ENCODE measurements around the gene BABAM2. TPM values are rescaled to one million over a fixed set of nuclear protein-coding genes. Genes with fewer than 3 reads are reported as not detected.

The BABAM2 gene
- total RNA-seq, 1 experiment from 2014 or later: 46.1 TPM

GRCh38 chr2:28373854-28374253 is 483.3 kb downstream of the BABAM2 start:
- Histone ChIP-seq H2AFZ (no peak overlapping the region), H3K4me2 (no peak overlapping the region)

DNA sequence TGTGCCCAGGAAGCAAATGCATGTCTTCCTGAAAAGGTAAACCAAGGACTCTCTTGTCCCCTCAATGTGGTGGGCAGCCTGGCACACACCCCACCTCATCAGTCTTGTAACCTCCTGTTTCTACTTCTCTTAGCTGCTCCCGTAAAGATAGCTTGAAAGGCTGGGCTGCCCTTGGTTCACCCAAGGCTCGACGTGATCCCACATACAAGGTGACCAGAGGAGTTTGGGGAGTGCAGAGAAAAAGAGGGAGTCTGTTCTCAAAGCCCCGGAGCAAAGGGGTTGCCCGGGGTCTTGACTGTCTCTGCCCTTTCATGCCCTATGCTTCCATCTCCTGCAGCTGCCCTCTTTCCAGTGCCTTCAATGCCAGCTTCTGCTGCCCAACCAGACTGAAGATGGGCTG is 483.8 kb downstream of the BABAM2 start:
- intact Hi-C loops (cut with micrococcal nuclease; ENCODE audit: unreplicated experiment): no loop called here
- Histone ChIP-seq H3K4me1 (replicated peaks; ENCODE audit: insufficient read depth) (peaks cover 40% of the 10 kb centered on the region), H3K4me2 (no peak overlapping the region), H3K4me3 (no peak overlapping the region), H4K20me1 (ENCODE audit: insufficient read depth) (no peaks in the 10 kb centered on the region), H3K36me3 (ENCODE audit: low read depth) (no peaks in the 10 kb centered on the region), H3K9me2 (ENCODE audit: insufficient read depth) (no peaks in the 10 kb centered on the region), H3K27me3 (ENCODE audit: insufficient read depth, low read depth) (no peaks in the 10 kb centered on the region), H3K27ac (no peak overlapping the region), H3K9me3 (ENCODE audit: insufficient read depth, low read depth) (no peaks in the 10 kb centered on the region), H3F3A (ENCODE audit: insufficient read depth, low read depth) (peaks cover 33% of the 10 kb centered on the region; the same call in 1 of the 2 replicates), H3K79me2 (ENCODE audit: low read depth) (no peaks in the 10 kb centered on the region), H2AFZ (no peak overlapping the region)
- CTCF ChIA-PET: no interaction called here
- no peak for DNase-seq
- no TSS peak for BruUV-seq (replicated peaks)
- POLR2A ChIA-PET (ENCODE audit: unreplicated experiment): no interaction called here
- TF ChIP-seq CTCF (conservative IDR thresholded peaks at IDR 0.05) (no peak), EZH2 (IDR thresholded peaks at IDR 0.05; ENCODE audit: low read depth) (no peak)

More at GRCh38 chr2:28373854-28374253, 483.3 kb downstream of the BABAM2 start:
- no peaks in the 10 kb centered on the region for H3K9me3 ChIP-seq (ENCODE audit: insufficient read depth, low read depth)
- no peaks in the 10 kb centered on the region for H3K36me3 ChIP-seq (ENCODE audit: low read depth)
- ChIA-PET POLR2A (ENCODE audit: unreplicated experiment) (no interaction called here), CTCF (no interaction called here)
- peaks cover 40% of the 10 kb centered on the region for H3K4me1 ChIP-seq (replicated peaks; ENCODE audit: insufficient read depth)
- H3K27ac ChIP-seq: no peak overlapping the region
- no TSS peak for BruUV-seq (replicated peaks)
- TF ChIP-seq EZH2 (IDR thresholded peaks at IDR 0.05; ENCODE audit: low read depth) (no peak), CTCF (conservative IDR thresholded peaks at IDR 0.05) (no peak)
- intact Hi-C loops (cut with micrococcal nuclease; ENCODE audit: unreplicated experiment): no loop called here
- H3K9me2 ChIP-seq (ENCODE audit: insufficient read depth): no peaks in the 10 kb centered on the region
- H3F3A ChIP-seq (ENCODE audit: insufficient read depth, low read depth): peaks cover 33% of the 10 kb centered on the region; the same call in 1 of the 2 replicates
- H3K27me3 ChIP-seq (ENCODE audit: insufficient read depth, low read depth): no peaks in the 10 kb centered on the region
- no peaks in the 10 kb centered on the region for H4K20me1 ChIP-seq (ENCODE audit: insufficient read depth)
- DNase-seq: no peak
- H3K4me3 ChIP-seq: no peak overlapping the region
- H3K79me2 ChIP-seq (ENCODE audit: low read depth): no peaks in the 10 kb centered on the region

DNA sequence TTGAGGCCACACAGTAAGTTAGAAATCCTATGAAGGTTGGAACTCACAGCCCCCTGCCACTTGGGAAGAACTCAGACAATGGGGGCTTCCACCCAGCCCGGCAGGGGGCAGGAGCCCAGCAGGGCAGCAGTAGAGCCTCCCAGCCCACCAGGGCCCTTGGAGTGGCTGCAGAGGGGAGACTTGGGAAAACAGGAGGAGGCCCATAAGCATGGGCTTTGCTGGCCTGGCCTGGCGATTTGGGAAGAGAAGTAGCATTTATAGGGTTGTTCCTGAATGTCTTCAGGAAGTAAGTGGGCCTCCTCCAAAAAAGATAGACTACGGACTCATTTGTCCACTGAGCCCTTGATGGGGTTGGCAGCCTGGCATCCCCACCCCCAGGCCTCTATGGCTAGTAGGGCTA is 484.7 kb downstream of the BABAM2 start:
- intact Hi-C loops (cut with micrococcal nuclease; ENCODE audit: unreplicated experiment): no loop called here
- Histone ChIP-seq H3K36me3 (ENCODE audit: low read depth) (no peaks in the 10 kb centered on the region), H4K20me1 (ENCODE audit: insufficient read depth) (no peaks in the 10 kb centered on the region), H3K9me3 (ENCODE audit: insufficient read depth, low read depth) (no peaks in the 10 kb centered on the region), H3K27me3 (ENCODE audit: insufficient read depth, low read depth) (no peaks in the 10 kb centered on the region), H3K27ac (no peak overlapping the region), H3F3A (ENCODE audit: insufficient read depth, low read depth) (peaks cover 28% of the 10 kb centered on the region; the same call in 1 of the 2 replicates), H3K4me2 (no peak overlapping the region), H3K4me3 (no peak overlapping the region), H3K79me2 (ENCODE audit: low read depth) (no peaks in the 10 kb centered on the region), H2AFZ (no peak overlapping the region), H3K4me1 (replicated peaks; ENCODE audit: insufficient read depth) (peaks cover 37% of the 10 kb centered on the region), H3K9me2 (ENCODE audit: insufficient read depth) (no peaks in the 10 kb centered on the region)
- no peak for TF ChIP-seq EZH2 (IDR thresholded peaks at IDR 0.05; ENCODE audit: low read depth)
- TF ChIP-seq CTCF (conservative IDR thresholded peaks at IDR 0.05): no peak
- no TSS peak for BruUV-seq (replicated peaks)
- POLR2A ChIA-PET (ENCODE audit: unreplicated experiment): no interaction called here
- CTCF ChIA-PET: no interaction called here
- no peak for DNase-seq
